Measurements from ENCODE around the gene SYT13.
"Not testable (repeated sequence)": the region's sequence is repeated elsewhere in the genome, so short reads cannot be mapped to it uniquely, and the experiment has no call there.

SYT13 gene

DNA sequence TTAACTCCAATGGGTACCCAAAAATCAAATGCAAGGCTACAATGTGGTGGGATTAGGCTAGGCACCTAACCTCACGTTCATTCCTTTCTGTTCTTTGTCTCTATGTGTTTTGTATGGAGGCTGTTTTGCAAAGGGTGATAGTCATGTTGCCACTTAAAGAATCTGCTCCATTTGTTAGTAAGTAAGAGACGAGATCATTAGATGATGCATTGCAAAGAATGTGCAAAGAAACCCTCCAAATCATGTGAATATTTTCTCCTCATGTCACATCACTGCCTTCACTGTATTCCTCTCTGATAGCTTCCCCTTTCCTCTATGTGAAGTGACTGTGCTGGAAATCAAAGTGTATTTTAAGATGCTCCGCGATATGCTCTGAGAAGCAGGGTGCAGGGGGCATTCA lies 11.9 kb downstream of the SYT13 start:
- DNase-seq (ENCODE audit: low spot score): no peak

DNA sequence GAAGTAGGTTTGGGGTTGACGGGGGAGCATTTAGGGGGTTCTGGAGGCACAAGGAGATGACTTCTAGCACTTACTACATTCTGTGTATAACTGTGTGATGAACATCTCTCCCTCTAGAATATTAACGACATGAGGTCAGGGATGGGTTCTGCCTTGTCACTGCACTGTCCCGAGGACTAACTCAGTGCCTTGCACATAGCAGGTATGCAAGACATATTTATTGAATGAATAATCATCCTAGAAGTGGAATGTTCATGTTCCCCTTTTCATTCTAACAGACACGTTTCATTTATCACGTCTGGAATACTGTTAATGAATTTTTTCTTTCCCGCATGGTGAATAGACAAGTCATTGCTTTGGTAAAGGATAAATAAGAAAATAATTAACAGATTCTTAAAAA lies 12.6 kb downstream of the SYT13 start:
- DNase-seq (ENCODE audit: low spot score): no peak

DNA sequence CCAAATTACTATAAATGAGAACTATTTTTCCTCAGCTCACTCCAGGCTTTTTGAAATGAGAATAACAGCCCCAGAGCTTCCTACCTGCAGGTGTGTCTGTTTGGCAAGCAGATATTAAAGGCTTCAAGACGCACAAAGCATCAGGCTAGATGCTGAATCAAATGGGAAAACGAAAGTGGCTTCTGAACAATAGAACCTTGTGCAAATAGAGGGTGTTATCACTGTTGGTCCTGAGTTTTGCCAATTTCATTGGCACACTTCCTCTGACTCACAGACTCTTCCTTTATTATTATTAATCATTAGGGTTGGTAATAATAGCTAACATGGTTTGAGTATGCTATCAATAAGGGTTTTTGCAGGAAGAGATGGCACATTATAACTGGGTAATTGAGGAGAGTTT lies 13.4 kb downstream of the SYT13 start:
- DNase-seq (ENCODE audit: low spot score): no peak

DNA sequence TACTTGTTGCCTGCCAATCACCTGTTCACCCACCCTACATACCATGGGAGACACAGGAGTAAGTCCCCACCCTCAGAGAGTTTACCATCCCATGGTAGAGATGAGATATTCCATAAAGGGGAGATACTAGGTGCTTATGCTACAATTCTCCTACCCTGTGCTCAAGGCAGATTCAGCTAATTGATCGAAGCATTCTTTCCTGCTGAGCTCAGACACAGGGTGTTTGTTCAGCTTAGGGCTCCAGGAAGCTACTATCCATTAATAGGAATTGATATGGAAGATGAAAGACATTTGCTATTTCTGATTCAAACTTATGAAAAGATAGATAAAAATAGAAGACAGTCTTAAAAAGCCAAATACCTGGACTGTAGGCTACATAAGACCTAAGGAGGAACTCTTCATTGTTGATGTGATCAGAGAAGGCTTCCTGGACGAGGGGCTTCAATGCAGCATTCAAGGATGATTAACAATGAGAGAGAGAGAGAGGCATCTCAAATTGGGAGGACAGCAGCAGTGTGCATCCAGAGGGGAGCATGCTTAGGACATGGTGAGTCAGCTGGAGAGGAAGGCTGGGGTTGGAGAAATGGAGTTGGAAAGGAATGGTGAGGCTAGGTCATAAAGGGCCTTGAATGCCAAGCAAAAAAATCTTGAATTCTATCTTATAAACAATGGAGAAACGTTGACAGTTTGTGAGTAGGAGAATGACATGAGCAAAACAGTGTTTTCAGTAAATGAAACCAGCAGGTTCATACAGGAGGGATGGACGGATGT lies 15.0 kb downstream of the SYT13 start:
- no peak for DNase-seq (ENCODE audit: low spot score)

DNA sequence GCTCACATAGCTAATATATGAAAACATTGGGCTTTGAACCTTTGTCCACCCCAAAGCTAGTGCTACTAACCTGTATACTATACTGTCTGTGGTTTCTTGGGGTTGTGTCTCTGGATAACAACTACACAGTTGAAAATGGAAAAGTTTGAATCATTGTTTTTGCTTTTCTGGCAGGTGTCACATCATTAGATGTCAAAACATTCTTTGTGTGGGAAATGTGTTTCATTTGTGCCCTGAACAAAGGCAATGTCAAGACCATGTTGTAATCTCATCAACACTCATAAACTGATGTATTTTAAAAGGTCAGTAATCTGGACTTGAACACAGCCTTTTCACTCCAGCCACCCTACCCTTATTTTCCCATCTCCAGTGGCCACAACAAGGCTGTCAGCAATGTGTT lies 16.5 kb downstream of the SYT13 start:
- DNase-seq (ENCODE audit: low spot score): no peak

DNA sequence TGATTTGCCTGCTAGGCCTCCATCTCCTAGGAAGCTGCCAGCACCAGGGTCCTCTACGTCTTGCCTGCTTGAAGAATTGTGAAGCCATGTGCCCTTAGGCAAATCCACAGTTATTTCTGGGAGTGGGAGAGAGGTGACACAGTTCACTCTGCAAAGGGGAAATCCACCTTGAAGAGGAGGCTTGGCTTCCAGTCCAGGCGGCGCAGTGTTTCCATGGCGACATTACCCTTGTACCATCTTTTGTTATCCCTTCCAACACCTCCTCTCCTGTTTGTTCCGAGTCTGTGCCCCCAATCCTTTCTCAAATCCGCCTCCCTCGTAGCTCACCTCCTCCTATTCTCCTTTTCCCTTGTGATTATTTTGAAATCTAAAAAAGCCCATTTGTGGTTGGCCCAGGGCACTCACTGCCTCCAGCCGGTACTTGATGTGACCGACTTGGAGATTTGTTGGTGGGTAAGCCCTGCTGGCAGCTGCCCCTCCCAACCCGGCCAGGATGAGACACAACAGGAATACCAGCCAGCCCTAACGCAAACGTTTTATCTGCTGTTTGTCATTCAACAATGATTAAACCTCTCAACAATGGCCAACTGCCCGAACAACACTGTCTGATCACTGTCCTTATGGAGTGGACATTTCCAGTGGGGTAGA lies 18.4 kb downstream of the SYT13 start:
- DNase-seq (ENCODE audit: low spot score): no peak

DNA sequence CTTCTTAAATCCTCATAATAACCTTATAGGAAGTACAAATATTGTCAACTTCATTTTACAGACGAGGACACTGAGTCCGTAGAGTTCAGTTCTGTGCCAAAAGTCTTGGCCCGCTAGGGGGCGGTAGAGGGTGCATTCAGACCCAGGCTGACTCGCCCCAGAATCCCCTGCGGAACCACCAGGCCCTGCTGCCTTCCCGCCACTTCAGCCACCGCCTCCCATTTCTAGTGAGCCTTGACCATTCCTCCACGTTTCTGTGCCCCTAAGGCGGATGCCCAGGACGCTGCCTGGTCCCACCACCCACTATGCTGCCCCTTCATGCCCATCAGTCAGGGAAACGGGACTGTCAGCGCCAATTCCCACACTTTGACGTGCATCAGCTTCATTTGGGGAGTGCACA lies 19.1 kb downstream of the SYT13 start:
- DNase-seq (ENCODE audit: low spot score): no peak

DNA sequence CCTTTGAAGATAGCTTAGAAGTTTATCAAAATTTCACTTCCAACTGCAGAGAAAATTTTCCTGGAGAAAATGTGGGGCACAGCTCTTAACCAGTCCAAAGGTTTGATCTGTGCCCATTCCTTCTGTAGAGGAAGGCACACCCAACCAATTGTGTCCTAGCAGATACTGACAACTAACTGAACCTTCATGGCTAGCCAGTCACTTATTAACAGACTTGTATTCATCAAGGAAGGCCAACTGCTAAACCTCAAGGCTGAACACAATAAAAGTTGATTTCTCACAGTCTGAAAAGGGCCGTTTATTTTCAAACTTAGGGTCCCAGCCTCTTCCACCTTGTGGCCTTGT lies 19.5 kb downstream of the SYT13 start:
- DNase-seq (ENCODE audit: low spot score): no peak

DNA sequence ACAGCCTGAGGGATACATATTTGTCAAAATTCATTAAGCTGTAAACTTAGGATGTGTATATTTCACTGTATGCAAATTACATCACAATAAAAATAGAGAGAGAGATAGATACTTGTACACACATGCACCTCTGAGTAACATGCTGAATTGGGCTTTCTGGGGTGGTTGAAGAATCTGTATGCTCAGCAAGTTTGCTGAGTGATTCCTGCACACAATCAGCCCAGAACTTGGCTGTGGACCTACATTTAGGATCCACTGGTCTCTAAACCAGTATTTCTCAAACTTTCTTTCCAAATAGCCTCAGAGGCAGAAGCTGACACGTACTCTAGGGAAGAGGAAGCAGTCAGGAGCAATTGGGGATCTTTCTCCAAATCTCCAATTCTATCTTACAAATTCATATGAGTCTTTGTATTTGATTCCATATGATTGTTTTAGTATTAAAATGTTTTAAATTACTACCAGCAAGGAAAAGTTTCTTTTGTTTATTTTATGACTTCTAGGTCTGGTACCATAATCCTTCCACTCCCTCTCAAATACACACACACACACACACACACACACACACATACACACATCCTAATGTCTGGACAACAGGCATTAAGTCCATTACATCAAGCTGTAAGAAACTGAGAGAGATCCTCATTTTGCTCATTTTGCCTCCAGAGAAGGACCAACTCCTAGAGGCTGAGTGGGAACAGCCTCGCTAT lies 20.0 kb downstream of the SYT13 start:
- DNase-seq (ENCODE audit: low spot score): no peak

DNA sequence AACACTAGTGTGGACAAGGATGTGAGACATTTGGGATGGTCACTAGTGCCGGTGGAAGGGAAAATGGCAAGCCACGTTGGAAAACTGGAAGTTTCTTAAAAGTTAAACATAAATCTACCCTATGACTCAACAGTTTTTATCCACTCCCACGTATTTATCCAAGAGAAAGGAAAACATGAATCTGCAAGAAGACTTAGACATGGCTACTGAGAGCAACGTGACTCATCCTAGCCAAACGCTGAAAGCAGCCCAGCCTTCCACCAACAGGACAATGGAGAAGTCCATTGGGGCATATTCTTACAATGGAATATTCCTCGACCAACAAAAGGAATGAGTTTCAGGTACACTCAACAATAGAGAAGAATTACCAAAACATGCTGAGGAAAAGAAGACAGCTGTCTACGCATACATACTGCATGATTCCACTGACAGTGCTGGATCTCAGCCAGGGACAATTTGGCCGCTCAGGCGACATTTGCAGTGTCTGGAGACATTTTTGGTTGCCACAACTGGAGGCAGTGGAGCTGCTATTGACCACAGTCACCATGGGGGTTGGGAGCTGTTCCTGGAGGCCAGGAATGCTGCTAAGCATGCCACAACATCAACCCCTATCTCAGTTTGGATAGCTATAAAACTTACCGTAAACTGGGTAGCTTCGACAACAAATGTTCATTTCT lies 21.2 kb downstream of the SYT13 start:
- peak; percentile 88 for DNase-seq (ENCODE audit: low spot score)

DNA sequence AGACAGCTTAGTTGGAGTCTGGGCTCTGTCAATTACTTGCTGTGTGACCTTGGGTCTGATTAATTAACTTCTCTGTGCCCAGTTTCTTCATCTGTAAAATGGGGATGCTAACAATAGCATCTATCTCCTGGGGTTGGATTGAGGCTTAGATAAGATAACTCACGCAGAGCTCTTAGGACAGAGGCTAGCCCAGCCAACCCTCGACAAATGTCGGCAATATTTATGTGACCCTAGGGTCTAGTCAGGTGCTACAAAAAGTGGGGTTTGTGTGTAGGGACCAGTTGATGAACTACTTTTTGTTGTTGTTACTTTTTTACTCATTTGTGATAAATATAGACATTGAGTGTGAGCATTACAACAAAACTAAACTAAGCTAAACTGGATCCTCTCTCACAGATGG lies 22.4 kb downstream of the SYT13 start:
- no peak for DNase-seq (ENCODE audit: low spot score)

DNA sequence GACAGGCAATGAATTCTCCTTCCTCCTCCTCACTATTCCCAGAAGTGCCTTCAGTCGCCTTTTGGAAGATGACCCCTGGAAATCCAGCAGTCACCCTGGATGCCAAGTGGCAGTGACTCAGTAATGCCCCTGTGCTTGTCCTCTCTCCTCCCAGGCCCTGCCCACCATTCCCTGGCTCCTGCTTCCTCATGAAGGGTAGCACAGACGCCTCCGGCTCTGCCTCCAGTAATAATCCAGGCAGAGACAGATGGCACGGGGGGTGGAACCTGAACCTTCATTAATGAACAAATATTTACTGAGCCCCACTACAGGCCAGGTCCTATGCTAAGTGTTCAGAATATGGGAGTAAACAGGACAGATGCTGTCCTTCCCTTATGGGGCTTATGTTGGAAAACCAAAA lies 23.2 kb downstream of the SYT13 start:
- no peak for DNase-seq (ENCODE audit: low spot score)

DNA sequence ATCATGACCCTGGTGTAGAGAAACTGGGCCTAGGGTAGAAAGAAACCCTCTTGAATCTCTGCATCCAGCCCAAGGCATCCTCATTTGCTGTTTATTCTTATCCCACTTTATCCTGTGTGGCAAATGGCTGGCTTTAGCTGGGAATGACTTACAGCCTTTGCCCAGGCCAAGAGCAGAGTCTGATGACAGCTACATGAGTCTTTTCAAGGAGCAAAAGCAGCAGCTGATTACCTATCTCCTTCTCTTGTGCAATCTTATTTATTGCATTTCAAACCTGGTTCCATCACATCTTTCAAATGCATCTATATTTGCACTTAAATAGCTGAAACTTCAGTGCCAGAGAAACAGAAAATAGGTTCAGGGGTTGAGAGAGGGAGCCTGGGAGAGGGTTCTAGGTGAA lies 26.1 kb downstream of the SYT13 start:
- no peak for DNase-seq (ENCODE audit: low spot score)

DNA sequence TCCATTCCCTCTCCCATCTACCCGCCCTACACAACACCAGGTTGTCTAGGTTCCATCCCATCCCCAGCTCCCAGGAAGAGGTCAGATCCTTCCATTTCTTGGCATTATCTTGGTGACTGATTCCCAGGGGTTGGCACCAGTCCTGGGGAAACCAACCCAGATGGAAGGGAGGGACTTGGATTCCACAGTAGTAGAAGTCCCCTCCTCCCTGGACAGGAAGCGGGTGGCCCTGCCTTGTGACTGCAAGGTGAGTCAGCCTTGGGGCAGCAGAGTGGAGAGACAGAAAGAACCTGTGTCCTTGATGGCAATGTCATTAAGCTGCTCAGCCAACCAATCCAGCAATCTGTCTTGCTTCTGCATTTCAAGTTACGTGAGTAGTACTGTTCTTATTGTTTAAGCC lies 26.5 kb downstream of the SYT13 start:
- peak; percentile 20 for DNase-seq (ENCODE audit: low spot score)

DNA sequence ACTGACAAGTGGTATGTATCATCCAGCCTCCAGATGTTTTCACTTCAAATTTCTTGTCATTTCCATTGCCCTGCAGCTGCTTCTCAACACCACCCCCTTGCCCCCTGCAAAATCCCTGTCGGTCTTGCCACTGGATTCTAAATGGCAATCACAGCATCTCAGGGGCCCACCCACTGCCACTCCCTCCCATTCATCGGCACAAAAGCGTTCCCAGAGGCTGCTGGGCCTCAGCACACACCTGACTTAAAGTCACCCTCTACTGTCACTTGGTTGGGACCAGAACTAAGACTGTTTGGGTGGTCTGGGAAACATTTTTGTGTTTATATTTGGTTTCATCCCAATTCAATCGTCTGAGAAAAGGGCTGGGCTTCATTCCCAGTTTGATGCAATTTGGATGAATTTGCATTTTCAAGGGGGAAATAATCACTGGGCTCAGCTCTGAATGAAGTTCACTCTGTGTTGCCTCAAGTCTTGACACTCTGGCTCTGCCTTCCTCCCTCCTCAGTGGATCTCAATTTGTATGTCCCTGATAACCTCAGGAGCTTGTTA lies 27.1 kb downstream of the SYT13 start:
- no peak for DNase-seq (ENCODE audit: low spot score)

DNA sequence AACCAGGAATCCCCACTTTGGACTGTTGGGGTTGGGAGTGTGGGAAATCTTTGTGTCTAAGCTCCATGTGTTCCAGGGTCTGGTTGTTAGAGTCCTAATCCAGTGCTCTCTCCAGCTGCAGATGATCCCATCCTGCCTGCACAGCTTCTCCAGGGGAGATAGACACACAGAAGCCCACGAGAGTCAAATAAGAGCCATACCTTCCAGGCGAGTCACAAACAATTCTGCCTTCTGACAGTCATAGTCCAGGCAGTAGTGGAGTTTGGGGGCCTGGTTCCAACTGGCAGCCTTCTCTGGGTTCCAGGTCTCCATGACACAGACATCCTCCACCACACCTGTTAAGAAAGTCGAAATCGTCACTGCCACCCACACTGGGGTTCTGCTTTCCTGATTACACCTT lies 32.1 kb downstream of the SYT13 start:
- DNase-seq (ENCODE audit: low spot score): no peak

DNA sequence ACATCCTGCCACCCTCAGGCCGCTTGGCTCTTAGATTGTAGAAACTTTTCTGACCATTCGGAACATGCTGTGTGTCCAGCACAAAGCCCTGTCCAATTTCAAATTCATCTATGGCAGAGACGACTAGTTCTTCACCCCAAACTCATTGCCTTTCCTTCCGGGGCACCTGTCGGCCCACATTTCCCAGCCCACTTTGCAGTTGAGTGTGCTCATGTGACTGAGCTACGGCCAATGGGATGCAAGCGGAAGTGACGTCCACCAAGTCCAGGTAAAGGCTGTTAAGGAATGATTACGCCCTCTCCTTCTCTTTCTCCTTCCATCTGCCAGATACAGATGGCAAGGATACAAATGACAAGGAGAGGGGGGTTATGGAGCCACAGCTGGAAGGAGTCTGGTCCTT lies 32.5 kb downstream of the SYT13 start:
- DNase-seq (ENCODE audit: low spot score): no peak

DNA sequence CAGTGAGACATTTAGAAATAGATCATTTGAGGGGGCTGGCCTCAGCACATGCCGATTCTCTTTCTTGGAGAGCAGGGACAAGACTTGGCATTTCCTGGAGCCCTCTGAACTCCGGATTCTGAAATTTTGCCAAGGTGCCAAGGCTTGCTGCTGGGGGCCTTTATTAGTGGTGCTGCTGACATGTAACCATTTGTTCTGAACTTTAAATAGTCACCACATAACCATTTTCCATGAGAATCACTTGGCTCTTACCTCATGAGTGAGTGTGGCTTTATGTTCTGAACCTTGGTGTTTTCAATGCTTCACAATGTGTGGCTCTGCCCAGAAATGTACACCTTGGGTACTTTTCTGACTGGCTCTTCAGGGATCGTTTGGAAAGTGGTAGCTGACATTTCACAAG lies 33.3 kb downstream of the SYT13 start:
- DNase-seq (ENCODE audit: low spot score): no peak

DNA sequence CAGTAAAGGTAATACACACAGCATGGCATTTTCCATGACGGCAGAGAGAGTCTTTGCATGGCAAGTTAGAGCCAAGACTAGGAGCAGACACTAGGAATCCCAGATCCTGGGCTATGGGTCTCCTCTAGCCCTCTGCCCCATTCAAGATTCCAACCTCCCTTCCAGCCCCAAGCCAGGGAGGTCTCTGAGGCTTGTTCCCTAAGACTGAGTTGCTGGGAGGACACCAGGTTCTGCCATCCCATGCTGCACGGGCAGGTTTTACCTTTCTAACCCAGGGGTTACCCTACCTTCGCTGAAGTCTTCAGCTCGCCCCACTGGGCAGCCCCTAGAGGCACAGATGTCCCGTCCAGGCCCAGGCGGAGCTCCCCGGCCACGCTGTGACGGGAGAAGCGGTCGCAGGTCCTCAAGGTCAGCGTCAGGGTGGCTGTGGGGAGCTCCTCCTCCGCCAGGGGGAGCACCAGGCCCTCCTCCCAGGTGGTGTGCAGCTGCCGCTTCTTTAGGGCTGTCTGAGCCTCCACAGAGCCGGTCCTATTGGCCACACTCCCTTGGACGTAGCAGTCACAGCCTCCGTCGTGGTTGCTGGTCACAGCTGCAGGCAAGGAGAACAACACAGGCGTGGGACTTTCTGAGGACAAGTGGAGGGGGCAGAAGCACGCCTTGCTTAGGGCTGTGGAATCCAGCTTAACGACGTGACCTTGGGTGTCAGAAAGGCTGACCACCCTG lies 33.8 kb downstream of the SYT13 start:
- DNase-seq (ENCODE audit: low spot score): peak; percentile 33

DNA sequence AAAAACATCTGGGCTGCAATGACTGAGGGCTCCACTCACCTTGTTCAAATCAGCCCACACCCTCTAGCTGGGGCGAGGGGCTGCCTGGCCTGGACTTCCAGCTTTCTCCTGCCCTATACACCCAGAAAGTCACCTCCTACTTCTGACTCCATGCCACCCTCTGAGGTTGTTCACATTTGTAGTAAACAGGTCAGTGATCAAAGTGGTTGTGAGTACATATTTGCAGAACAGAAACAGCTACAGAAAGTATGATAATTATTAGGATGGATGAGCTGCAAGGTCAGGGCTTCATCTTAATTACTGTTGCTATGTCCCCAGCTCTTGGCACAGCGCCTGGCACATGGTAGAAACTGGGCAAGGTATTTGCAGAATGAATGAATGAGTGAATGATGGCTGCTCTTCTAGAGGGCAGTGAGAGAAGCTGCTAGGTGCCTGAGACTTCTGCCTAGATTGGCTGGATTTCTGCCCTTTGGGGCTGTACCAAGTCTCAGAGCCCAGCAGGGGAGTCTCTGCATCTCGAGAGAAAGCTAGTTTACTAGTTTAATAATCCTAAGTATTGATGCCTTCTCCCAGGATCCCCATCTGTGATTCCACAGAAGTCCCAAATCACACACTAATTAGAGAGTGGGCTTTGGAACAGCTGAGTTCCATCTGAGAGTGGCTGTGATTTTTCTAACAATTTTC lies 36.0 kb downstream of the SYT13 start:
- DNase-seq (ENCODE audit: low spot score): no peak

DNA sequence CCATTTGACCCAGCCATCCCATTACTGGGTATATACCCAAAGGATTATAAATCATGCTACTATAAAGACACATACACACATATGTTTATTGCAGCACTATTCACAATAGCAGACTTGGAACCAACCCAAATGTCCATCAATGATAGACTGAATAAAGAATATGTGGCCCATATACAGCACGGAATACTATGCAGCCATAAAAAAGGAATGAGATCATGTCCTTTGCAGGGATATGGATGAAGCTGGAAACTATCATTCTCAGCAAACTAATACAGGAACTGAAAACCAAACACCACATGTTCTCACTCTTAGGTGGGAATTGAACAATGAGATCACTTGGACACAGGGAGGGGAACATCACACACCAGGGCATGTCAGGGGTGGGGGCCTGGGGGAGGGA lies 36.8 kb downstream of the SYT13 start:
- DNase-seq (ENCODE audit: low spot score): not testable (repeated sequence)
